HTR-8/SVneo (cell line): ENCODE data around the gene ONECUT1.
"Not testable (repeated sequence)": the region's sequence is repeated elsewhere in the genome, so short reads cannot be mapped to it uniquely, and the experiment has no call there.

Experiments used
- DNase-seq: peaks from one replicate; pipeline ENCODE4 v3.0.0; 2011; ENCODE audit warnings: low spot score, mixed read lengths; ENCODE audit not compliant: insufficient read length
- FAIRE-seq: peaks from 2 replicates; lab custom pipeline; 2011; peaks lifted over from hg19 to GRCh38; lab: Jason Lieb, UNC

Gene ONECUT1

GRCh38 chr15:52790169-52790708 is at the start of gene ONECUT1:
TSS of gene ONECUT1 (minus strand) at chr15:52790336. CDS start at chr15:52789884, 452 bp downstream.
- DNase-seq (peak; percentile 59), FAIRE-seq (peak; percentile 74)

GRCh38 chr15:52834379-52834778 is 44.2 kb upstream of the ONECUT1 start:
- FAIRE-seq (no peak), DNase-seq (no peak)

GRCh38 chr15:52824169-52824942 is 34.2 kb upstream of the ONECUT1 start:
- DNase-seq, FAIRE-seq: not testable (repeated sequence)

- DNase-seq = no peak
- FAIRE-seq = no peak
Measured at GRCh38 chr15:52822475-52822874, 32.3 kb upstream of the ONECUT1 start.

- DNase-seq = no peak
- FAIRE-seq = no peak
Measured at GRCh38 chr15:52819253-52819652, 29.1 kb upstream of the ONECUT1 start.

GRCh38 chr15:52815899-52816298 is 25.8 kb upstream of the ONECUT1 start:
- DNase-seq, FAIRE-seq: not testable (repeated sequence)

- no peak for FAIRE-seq
- no peak for DNase-seq
Measured at GRCh38 chr15:52808996-52809395, 18.9 kb upstream of the ONECUT1 start.

GRCh38 chr15:52808441-52808840 is 18.3 kb upstream of the ONECUT1 start:
- FAIRE-seq = no peak

GRCh38 chr15:52806284-52806655 is 16.1 kb upstream of the ONECUT1 start:
- DNase-seq (no peak), FAIRE-seq (no peak)

More at GRCh38 chr15:52808441-52808840, 18.3 kb upstream of the ONECUT1 start:
- DNase-seq = no peak

GRCh38 chr15:52805351-52806283 is 15.5 kb upstream of the ONECUT1 start:
- FAIRE-seq (no peak), DNase-seq (no peak)

- DNase-seq (no peak), FAIRE-seq (no peak)
Measured at GRCh38 chr15:52804526-52805081, 14.5 kb upstream of the ONECUT1 start.

- no peak for DNase-seq
- no peak for FAIRE-seq
Measured at GRCh38 chr15:52803467-52804306, 13.6 kb upstream of the ONECUT1 start.

- FAIRE-seq (no peak), DNase-seq (no peak)
Measured at GRCh38 chr15:52803108-52803466, 13.0 kb upstream of the ONECUT1 start.

GRCh38 chr15:52802110-52802509 is 12.0 kb upstream of the ONECUT1 start:
- FAIRE-seq (no peak), DNase-seq (no peak)

GRCh38 chr15:52801748-52802085 is 11.6 kb upstream of the ONECUT1 start:
- FAIRE-seq (no peak), DNase-seq (no peak)

- FAIRE-seq (no peak), DNase-seq (no peak)
Measured at GRCh38 chr15:52800828-52801747, 11.0 kb upstream of the ONECUT1 start.

GRCh38 chr15:52799145-52799811 is 9.1 kb upstream of the ONECUT1 start:
- FAIRE-seq (no peak), DNase-seq (no peak)

- DNase-seq (no peak), FAIRE-seq (no peak)
Measured at GRCh38 chr15:52798529-52799101, 8.5 kb upstream of the ONECUT1 start.
